NCI-H82 treated with DMSO at 0.1 percent for 48 hours (cell line): ENCODE results near the gene PEMT.
A peak's percentile ranks its signal among the peaks of the same experiment; 100 is the strongest.

ENCODE experiments used
- DNase-seq: peaks from one replicate; lab custom pipeline; 2025; ENCODE audit not compliant: unreplicated experiment; lab: John Stamatoyannopoulos, UW

The PEMT gene

GRCh38 chr17:17605083-17605728 is 13.7 kb upstream of the PEMT start:
- DNase-seq: no peak

- no peak for DNase-seq
Observed at GRCh38 chr17:17603895-17604225, 12.4 kb upstream of the PEMT start.

GRCh38 chr17:17603178-17603894 is 11.8 kb upstream of the PEMT start:
- DNase-seq: no peak

GRCh38 chr17:17599965-17600364 is 8.5 kb upstream of the PEMT start:
- no peak for DNase-seq

- DNase-seq: no peak
Observed at GRCh38 chr17:17598003-17598402, 6.5 kb upstream of the PEMT start.

GRCh38 chr17:17595755-17596154 is 4.2 kb upstream of the PEMT start:
- no peak for DNase-seq

- no peak for DNase-seq
Observed at GRCh38 chr17:17593222-17593620, 1.7 kb upstream of the PEMT start.

GRCh38 chr17:17590883-17591354 is 589 bp downstream of the PEMT start:
- DNase-seq: no peak

- DNase-seq: no peak
Observed at GRCh38 chr17:17590141-17590751, 1.3 kb downstream of the PEMT start.

- DNase-seq: no peak
Observed at GRCh38 chr17:17587614-17588337, 3.7 kb downstream of the PEMT start.

GRCh38 chr17:17582372-17582771 is 9.1 kb downstream of the PEMT start:
- no peak for DNase-seq

- DNase-seq: no peak
Observed at GRCh38 chr17:17581509-17581908, 10.0 kb downstream of the PEMT start.

GRCh38 chr17:17580662-17581470 is 10.6 kb downstream of the PEMT start:
- DNase-seq: peak; percentile 72

- no peak for DNase-seq
Observed at GRCh38 chr17:17579691-17580090, 11.8 kb downstream of the PEMT start.

- DNase-seq: no peak
Observed at GRCh38 chr17:17577373-17577772, 14.1 kb downstream of the PEMT start.

GRCh38 chr17:17576772-17577234 is 14.7 kb downstream of the PEMT start:
- no peak for DNase-seq

- DNase-seq: no peak
Observed at GRCh38 chr17:17575360-17576251, 15.9 kb downstream of the PEMT start.

GRCh38 chr17:17573912-17574311 is 17.6 kb downstream of the PEMT start:
- DNase-seq: no peak

GRCh38 chr17:17572010-17572785 is 19.3 kb downstream of the PEMT start:
- DNase-seq: no peak
